HG02970 (cell line): Measurements from ENCODE around the gene MAGEB2.
"Not testable (repeated sequence)": the region's sequence is repeated elsewhere in the genome, so short reads cannot be mapped to it uniquely, and the experiment has no call there.

Experiments used
- ATAC-seq: cut with Tn5 transposase; IDR thresholded peaks from one replicate; pipeline ENCODE4 v1.9.1; 2021; ENCODE audit warnings: mild to moderate bottlenecking, moderate library complexity, moderate number of reproducible peaks; ENCODE audit not compliant: unreplicated experiment, low FRiP score

The MAGEB2 gene, protein sequence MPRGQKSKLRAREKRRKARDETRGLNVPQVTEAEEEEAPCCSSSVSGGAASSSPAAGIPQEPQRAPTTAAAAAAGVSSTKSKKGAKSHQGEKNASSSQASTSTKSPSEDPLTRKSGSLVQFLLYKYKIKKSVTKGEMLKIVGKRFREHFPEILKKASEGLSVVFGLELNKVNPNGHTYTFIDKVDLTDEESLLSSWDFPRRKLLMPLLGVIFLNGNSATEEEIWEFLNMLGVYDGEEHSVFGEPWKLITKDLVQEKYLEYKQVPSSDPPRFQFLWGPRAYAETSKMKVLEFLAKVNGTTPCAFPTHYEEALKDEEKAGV

GRCh38 chrX:30215357-30215843 is at the start of gene MAGEB2:
Gene MAGEB2, plus strand, starts transcription at chrX:30215563. Its CDS starts 3,018 bp downstream, at chrX:30218581.
- ATAC-seq, result no peak

DNA sequence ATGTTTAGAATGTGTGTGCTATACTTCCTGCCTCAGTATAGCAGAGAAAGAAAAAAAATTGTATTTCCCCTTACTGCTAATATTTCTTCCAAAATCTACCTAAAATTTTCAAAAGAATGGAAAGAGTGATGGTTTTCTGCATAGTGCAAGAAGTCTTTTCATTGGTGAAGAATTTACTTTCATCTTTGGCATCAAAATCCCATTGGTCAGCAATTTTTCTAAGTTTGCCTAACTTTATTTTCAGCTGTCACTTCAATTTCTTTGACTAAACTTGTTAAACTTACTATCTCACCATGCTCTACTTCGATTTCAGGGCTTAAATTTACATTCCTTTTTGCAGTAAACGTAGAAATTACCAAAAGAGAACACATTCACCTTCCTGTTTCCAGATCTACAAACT is 44.5 kb upstream of the MAGEB2 start:
- no peak for ATAC-seq

DNA sequence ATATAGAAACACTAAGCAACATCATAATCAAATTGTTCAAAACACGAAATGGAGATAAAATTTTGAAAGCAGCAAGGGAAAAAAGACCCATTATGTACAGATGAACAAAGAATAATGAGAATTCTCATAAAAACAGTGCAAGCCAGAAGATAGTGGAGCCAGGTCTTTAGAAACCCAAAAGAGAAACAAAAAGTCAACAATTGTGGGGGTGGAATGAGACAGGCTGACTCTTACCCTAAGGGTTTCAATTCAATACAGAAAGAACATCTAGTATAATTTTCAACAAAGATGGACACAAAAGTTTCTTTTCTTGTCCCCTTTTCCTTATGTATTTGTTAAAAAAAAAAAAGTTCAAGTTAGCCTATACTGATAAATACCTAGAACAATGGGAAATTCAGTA is 34.0 kb upstream of the MAGEB2 start:
- ATAC-seq, result no peak

- ATAC-seq, result no peak
Observed at GRCh38 chrX:30183554-30183953, 31.8 kb upstream of the MAGEB2 start.

GRCh38 chrX:30190426-30190825 is 24.9 kb upstream of the MAGEB2 start:
- ATAC-seq, result no peak

DNA sequence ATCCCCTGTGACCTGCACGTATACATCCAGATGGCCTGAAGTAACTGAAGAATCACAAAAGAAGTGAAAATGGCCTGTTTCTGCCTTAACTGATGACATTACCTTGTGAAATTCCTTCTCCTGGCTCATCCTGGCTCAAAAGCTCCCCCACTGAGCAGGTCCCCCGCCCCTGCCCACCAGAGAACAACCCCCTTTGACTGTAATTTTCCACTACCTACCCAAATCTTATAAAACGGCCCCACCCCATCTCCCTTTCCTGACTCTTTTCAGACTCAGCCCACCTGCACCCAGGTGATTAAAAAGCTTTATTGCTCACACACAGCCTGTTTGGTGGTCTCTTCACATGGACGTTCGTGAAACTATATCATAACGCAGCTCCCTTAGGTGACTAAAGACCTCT is 21.5 kb upstream of the MAGEB2 start:
- ATAC-seq, result not testable (repeated sequence)

- ATAC-seq, result no peak
Observed at GRCh38 chrX:30196322-30196721, 19.0 kb upstream of the MAGEB2 start.

- ATAC-seq, result no peak
Observed at GRCh38 chrX:30212172-30212571, 3.2 kb upstream of the MAGEB2 start.

- no peak for ATAC-seq
Observed at GRCh38 chrX:30217465-30217864, 2.1 kb downstream of the MAGEB2 start.

DNA sequence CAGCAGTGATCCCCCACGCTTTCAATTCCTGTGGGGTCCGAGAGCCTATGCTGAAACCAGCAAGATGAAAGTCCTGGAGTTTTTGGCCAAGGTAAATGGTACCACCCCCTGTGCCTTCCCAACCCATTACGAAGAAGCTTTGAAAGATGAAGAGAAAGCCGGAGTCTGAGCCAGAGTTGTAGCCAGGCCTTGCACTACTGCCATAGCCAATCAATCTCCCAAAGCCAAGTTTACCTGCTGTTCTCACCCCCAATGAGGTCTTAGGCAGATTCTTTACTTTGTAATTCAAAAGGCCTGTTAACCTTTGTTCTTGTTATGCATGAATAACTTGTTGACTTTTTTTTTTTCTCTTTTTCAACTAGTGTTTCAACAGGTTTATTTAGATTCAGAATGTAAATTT is 4.0 kb downstream of the MAGEB2 start:
- ATAC-seq, result no peak

- no peak for ATAC-seq
Observed at GRCh38 chrX:30220661-30221060, 5.3 kb downstream of the MAGEB2 start.

DNA sequence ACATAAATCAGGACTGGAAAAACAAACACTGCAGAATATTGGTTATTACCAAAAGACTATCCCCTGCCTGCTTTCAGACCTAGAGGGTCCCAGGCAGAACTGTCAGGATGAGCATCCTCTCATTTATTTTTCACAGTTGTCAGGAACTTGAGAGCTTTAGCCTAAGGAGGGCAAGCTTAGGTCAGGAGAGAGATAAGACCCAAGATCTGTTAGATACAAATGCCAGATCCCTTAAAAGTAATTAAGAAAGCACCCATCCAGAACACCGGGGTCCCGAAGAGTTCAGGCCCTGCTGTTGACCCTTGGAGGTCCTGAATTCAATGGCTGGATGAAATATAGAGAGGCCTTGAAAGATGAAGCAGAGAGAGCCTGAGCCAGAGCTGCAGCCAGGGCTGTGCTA is 9.2 kb downstream of the MAGEB2 start:
- ATAC-seq, result no peak

- no peak for ATAC-seq
Observed at GRCh38 chrX:30228526-30228925, 13.2 kb downstream of the MAGEB2 start.

DNA sequence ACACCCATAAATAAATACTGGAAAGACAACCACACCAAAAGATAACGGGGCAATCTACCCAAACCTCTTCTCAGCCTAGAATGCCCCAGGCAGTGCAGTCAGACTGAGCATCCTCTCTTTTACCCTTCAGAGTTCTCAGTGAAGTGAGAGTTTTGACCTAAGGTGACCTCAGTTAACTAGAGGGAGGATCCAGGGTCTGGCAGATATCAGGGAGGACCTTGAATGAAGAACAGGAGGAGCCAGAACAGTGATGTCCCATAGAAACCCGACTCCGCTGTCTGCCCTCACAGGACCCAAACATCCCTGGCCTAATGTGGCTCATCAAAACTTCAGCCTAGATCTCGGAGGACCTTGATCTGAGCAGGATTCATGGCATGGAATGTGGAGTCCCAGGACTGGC is 15.0 kb downstream of the MAGEB2 start, which contains the start of gene MAGEB3:
Gene MAGEB3 (plus strand): TSS at position 263 of the 400 bp plus-strand sequence. CDS start 5,268 bp downstream, outside the sequence.
- no peak for ATAC-seq

GRCh38 chrX:30241724-30242415 is 26.5 kb downstream of the MAGEB2 start, which contains the start of gene MAGEB4:
Gene MAGEB4, plus strand, starts transcription at chrX:30242000. Its CDS starts 136 bp downstream, at chrX:30242136.
- ATAC-seq, result no peak

DNA sequence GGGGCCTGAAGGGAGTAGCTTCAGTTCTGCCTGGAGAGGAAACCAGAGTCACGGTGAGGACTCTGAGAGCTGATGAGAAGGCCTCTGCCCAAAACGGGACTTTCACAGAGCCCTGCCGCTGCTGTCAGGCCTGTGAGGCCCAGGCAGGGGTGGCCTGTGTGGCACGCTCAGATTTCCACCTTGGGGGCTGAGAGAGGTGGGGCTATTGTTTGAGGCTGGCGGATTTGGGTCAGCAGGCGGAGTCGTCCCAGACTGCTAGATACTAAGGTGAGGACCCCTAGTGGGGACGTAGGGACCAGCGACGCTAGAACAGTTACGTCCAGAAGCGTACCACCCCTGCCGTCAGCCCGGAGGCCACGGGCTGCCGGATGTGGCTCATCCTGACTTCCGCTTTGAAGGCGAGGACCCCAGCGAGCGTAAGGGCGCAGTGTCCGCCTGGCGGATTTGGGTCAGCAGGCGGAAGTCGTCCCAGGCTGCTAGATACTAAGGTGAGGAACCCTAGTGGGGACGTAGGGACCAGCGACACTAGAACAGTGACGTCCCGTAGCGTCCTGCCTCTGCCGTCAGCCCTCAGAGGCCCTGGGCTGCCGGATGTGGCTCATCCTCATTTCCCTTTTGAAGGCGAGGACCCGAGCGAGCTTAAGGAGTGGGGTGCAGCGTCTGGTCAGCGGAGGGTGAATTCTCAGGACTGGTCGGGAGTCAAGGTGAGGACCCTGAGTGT is 31.6 kb downstream of the MAGEB2 start, which contains the start of gene MAGEB1:
Gene MAGEB1 (plus strand): TSS at position 378 of the 721 bp plus-strand sequence. CDS start 3,348 bp downstream, outside the sequence.
- ATAC-seq, result no peak

- ATAC-seq, result no peak
Observed at GRCh38 chrX:30248854-30249253, 33.5 kb downstream of the MAGEB2 start.

- ATAC-seq, result no peak
Observed at GRCh38 chrX:30253257-30253656, 37.9 kb downstream of the MAGEB2 start.

GRCh38 chrX:30259927-30260326 is 44.6 kb downstream of the MAGEB2 start:
- no peak for ATAC-seq

DNA sequence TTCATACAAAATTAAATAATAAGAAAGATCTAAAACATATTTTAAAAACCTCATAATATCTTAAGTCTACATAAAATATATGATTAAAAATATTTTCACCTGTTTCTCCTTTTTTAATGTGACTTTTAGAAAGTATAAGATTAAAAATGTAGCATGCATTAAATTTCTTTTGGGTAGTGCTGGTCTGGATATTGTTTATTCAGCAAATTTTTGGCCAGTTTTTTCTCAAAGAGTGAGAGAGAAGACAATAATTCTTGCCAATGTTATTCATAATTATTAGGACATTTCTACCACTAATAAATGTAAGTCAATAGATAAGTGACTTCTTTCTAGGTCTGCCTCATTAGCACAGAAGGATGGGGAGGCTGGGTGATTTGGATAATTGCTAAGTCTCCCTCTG is 45.6 kb downstream of the MAGEB2 start:
- ATAC-seq, result no peak

DNA sequence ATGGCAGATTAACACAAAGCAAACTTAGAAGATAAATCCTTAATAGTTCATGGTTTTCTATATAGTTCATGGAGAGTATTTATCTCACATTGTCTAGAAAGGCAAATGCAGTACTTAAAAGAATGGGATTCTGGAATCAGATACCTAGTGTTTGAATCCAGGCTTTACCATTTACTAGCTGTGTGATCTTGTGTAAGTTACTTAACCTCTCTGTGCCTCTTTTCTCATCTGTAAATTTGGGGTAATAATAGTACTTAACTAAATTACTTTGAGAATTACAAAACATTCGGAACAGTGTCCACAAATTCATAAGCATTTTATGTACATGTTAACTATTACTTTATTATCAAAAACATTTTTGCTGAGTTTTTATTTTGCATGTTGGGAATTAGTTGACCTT is 47.4 kb downstream of the MAGEB2 start:
- no peak for ATAC-seq
